Right lobe of liver (tissue), 6 donors: ENCODE data around the gene AGPAT2. TPM values are rescaled to one million over a fixed set of nuclear protein-coding genes. Genes with fewer than 3 reads are reported as not detected.

Experiments
- ATAC-seq, 4 donors: fragments of 200-7000 bp; cut with Tn5 transposase; one replicate each; pipeline ENCODE4 v1.9.1; 2020; ENCODE audit warnings: mild to moderate bottlenecking in 4 of 4, moderate library complexity in 4 of 4
- DNase-seq, 3 donors: peaks; one replicate each; pipeline ENCODE4 v3.0.0-alpha.2; 2020
- H3K27ac ChIP-seq, 3 donors: fragments of 200-600 bp; one replicate each; pipeline ENCODE4 v1.8.0; 2022
- H3K27me3 ChIP-seq, 2 donors: fragments of 200-600 bp; one replicate each; pipeline ENCODE4 v1.8.0; 2022
- H3K36me3 ChIP-seq, 4 donors: fragments of 200-600 bp; sonication (generic) in 1 of 4; one replicate each; pipeline versions ENCODE4 v1.5.1 to v1.8.0; 2017 to 2022; ENCODE audit warnings: control low read depth in 1 of 4
- H3K4me1 ChIP-seq, 4 donors: fragments of 200-600 bp; sonication (generic) in 1 of 4; one replicate each; pipeline versions ENCODE4 v1.5.1 to v1.8.0; 2017 to 2022; ENCODE audit warnings: control low read depth in 1 of 4
- H3K4me3 ChIP-seq, 3 donors: fragments of 200-600 bp; one replicate each; pipeline ENCODE4 v1.8.0; 2022
- H3K9me3 ChIP-seq, 4 donors: fragments of 200-600 bp; sonication (generic) in 1 of 4; one replicate each; pipeline versions ENCODE4 v1.5.1 to v1.8.0; 2017 to 2022; ENCODE audit warnings: control low read depth in 1 of 4
- CTCF ChIP-seq, 4 donors: fragments of 200-600 bp in 3 of 4; fragments of 450-650 bp in 1 of 4; IDR thresholded peaks; one replicate each; pipeline versions ENCODE4 v1.5.1 to v1.8.0; 2016 to 2022; ENCODE audit warnings: antibody characterized with exemption in 4 of 4, mild to moderate bottlenecking in 2 of 4
- POLR2A ChIP-seq: fragments of 450-650 bp; IDR thresholded peaks from one replicate; pipeline ENCODE4 v1.6.1; 2017; ENCODE audit warnings: antibody characterized with exemption, mild to moderate bottlenecking
- WGBS: methylation state at CpG from one replicate; pipeline ENCODE4 v1.1.6; 2018; ENCODE audit warnings: low coverage, low lambda C conversion rate; ENCODE audit not compliant: insufficient coverage; ENCODE audit errors: missing lambda C conversion rate; 5-methylcytosine and 5-hydroxymethylcytosine counted together
- intact Hi-C, 2 donors: fragments of 100-400 bp; cut with DNase I; formaldehyde crosslinking; loops; one replicate each; pipeline versions ENCODE4 v1.11.2 to v1.14.1; 2022
- total RNA-seq, 6 experiments: library from RNA; depleted of rRNA in 2 of 6; stranded (reverse); fragments of >200 nt in 2 of 6; fragmentation: NEBNext Ultra II Directional in 3 of 6; extraction: Animal tissue kit (Norgen Biotek cat#: 25700) in 3 of 6; gene quantifications; one replicate each; pipeline versions ENCODE4 v1.1.0 to v1.2.4, GENCODE V29; 2016 to 2023
- donor health status: DM: no; HTN: yes; CAD: no.
- donor health status: DM: no; HTN: no; CAD: no.
- donor health status: DM: no; HTN: no; CAD: no.
- donor health status: DM: no; HTN: yes; CAD: no.
- donor health status: DM: no; HTN: yes; CAD: no.

The AGPAT2 gene
- total RNA-seq, 6 experiments from 2014 or later = 117 to 379 (median 184) TPM

GRCh38 chr9:136673088-136673974 is 13.9 kb downstream of the AGPAT2 start:
- Histone ChIP-seq H3K4me1 (peaks cover 0 to 41% (median 21%) of the 10 kb centered on the region in 4 donors), H3K27ac (peak overlapping the region in 1 of 3 donors; percentile 51), H3K4me3 (no peak overlapping the region), H3K27me3 (no peaks in the 10 kb centered on the region), H3K9me3 (no peaks in the 10 kb centered on the region), H3K36me3 (peaks cover 0 to 19% (median 11%) of the 10 kb centered on the region in 4 donors)
- DNase-seq (peak in 1 of 3 donors; percentile 44), ATAC-seq (peak in 3 of 4 donors; percentile 0 to 2 (median 1))
- no peak for TF ChIP-seq CTCF (IDR thresholded peaks at IDR 0.05)
- intact Hi-C loops = no loop called here
- no CpG with 5 or more reads among the region's 35 CpGs for WGBS

- peak overlapping the region in 2 of 3 donors; percentile 21 to 51 for H3K27ac ChIP-seq
Measured at GRCh38 chr9:136672431-136673087, 14.7 kb downstream of the AGPAT2 start.

GRCh38 chr9:136671646-136672430 is 15.4 kb downstream of the AGPAT2 start:
- ATAC-seq = peak; percentile 0 to 6 (median 2)
- no CpG with 5 or more reads among the region's 27 CpGs for WGBS
- no peak overlapping the region for H3K4me3 ChIP-seq
- no peaks in the 10 kb centered on the region for H3K9me3 ChIP-seq
- H3K4me1 ChIP-seq = peaks cover 0 to 38% (median 19%) of the 10 kb centered on the region in 4 donors
- H3K27me3 ChIP-seq = no peaks in the 10 kb centered on the region
- DNase-seq = no peak
- TF ChIP-seq POLR2A (no peak), CTCF (IDR thresholded peaks at IDR 0.05) (peak; percentile 68 to 76 (median 72))
- peaks cover 0 to 19% (median 11%) of the 10 kb centered on the region in 4 donors for H3K36me3 ChIP-seq
- intact Hi-C loops = no loop called here
- H3K27ac ChIP-seq = peak overlapping the region in 2 of 3 donors; percentile 21 to 51

More at GRCh38 chr9:136672431-136673087, 14.7 kb downstream of the AGPAT2 start:
- WGBS = 11% methylated on average over 8 of the region's 14 CpGs
- peaks cover 0 to 38% (median 19%) of the 10 kb centered on the region in 4 donors for H3K4me1 ChIP-seq
- ATAC-seq (peak; percentile 4 to 36 (median 12)), DNase-seq (peak in 2 of 3 donors; percentile 54 to 83)
- H3K4me3 ChIP-seq = no peak overlapping the region
- intact Hi-C loops = no loop called here
- no peaks in the 10 kb centered on the region for H3K27me3 ChIP-seq
- TF ChIP-seq POLR2A (no peak), CTCF (IDR thresholded peaks at IDR 0.05) (no peak)
- H3K36me3 ChIP-seq = peaks cover 0 to 19% (median 11%) of the 10 kb centered on the region in 4 donors
- no peaks in the 10 kb centered on the region for H3K9me3 ChIP-seq

- H3K27ac ChIP-seq = no peak overlapping the region
- intact Hi-C loops = no loop called here
- no peaks in the 10 kb centered on the region for H3K27me3 ChIP-seq
- H3K4me1 ChIP-seq = peaks cover 0 to 38% (median 19%) of the 10 kb centered on the region in 4 donors
- H3K36me3 ChIP-seq = peaks cover 0 to 15% (median 7%) of the 10 kb centered on the region in 4 donors
- WGBS = 24% methylated on average over 6 of the region's 12 CpGs
- ATAC-seq (no peak), DNase-seq (peak in 1 of 3 donors; percentile 56)
- no peak for TF ChIP-seq CTCF (IDR thresholded peaks at IDR 0.05)
- H3K9me3 ChIP-seq = no peaks in the 10 kb centered on the region
- H3K4me3 ChIP-seq = no peak overlapping the region
Measured at GRCh38 chr9:136671254-136671614, 16.0 kb downstream of the AGPAT2 start.
